ENCODE results near the gene CDCA4.

DNA sequence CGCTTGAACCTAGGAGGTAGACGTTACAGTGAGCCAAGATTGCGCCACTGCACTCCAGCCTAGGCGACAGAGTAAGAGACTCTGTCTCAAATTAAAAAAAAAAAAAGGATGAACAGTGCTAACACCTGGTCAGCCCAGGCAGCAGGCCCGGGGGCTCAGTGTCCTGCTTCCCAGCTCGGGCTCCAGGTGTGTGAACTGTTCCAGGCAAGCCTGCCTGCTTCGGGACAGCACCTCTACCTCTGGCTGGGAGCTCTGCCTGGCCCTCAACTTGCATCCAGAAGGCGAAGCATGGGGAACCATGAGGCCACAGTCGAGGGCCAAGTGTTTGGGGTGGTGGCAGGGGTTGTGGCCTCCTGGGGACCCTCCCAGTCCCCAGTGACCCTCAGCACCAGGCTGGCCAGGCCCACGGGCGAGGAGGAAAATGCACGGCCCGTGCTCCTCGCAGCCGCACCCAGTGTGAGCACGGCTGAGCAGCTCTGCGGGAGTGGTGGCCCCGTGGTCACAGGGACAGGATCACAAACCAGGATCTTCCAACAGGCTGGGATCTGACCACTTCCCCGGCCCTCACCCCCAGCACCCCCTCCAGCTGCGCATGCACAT lies 15.5 kb downstream of the CDCA4 start:
- TF ChIP-seq CTCF (IDR thresholded peaks at IDR 0.05; ENCODE audit: low read depth, low read length, poor library complexity, severe bottlenecking) (no peak), EZH2phosphoT487 (IDR thresholded peaks at IDR 0.05; ENCODE audit: borderline replicate concordance, low read length) (no peak)
